GM10266 (cell line): ENCODE measurements around the gene FADS2.

Experiments
- DNase-seq: peaks from one replicate; pipeline ENCODE4 v3.0.0; 2012; ENCODE audit errors: extremely low spot score
- CTCF ChIP-seq: IDR thresholded peaks from 2 replicates; pipeline ENCODE4 v1.5.1; 2012; ENCODE audit warnings: mild to moderate bottlenecking, low read depth; ENCODE audit not compliant: control insufficient read depth, insufficient read depth; ENCODE audit errors: missing control alignments

Gene FADS2

GRCh38 chr11:61904539-61905048 is 76.5 kb downstream of the FADS2 start:
- DNase-seq = no peak
- TF ChIP-seq CTCF = no peak

- no peak for DNase-seq
- TF ChIP-seq CTCF = no peak
Measured at GRCh38 chr11:61905067-61905696, 77.1 kb downstream of the FADS2 start.

DNA sequence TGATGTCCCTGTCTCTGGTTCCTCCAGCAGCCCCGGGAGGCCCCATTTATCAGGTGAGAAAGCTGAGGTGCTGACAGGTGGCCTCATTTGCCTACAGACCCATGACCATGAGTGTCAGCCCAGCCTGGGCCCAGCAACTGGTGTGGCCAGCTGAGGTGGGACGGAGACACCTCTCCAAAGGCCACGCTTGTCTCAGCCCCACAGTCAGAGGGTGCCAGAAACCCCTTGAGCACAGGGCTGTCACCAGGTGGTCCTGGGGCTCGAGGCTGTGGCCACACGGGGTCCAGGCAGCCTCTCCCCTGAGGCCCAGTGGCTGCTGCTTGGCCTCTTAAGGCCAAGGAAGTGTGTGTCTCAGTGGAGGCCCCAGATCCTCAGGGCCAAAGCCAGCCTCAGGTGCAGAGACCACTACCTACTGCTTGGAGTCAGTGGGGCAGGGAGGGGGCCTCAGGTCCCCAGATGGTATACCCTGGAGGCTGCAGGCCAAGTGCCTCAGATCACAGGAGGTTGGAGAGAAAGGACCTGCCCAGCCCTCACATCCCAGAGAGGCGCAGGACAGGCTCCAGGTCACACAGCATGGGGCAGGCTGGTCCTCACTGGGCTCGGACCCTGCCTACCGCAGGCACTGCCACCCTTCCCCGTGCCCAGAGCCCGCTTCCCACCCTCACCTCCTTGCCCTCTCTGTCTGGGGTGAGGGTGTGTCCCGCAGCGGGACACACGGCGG is 77.9 kb downstream of the FADS2 start:
- no peak for DNase-seq
- TF ChIP-seq CTCF = no peak

DNA sequence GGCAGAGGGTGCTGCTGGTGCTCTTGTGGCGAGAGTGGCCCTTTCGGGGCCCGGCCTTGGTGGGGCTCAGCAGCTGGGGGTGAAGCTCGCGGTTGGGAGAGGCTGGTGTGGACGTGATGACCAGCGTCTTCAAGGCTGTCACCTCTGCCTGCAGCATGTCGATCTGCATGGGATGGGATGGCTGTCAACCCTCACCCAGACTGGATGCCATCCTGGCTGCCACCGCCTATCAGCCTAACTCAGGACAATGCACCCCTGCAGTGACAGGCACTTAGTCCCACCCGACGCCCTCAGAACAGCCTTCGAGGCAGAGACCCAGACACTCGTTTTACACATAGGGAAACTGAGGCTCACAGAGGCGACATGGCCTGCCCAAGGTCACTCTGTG is 78.4 kb downstream of the FADS2 start:
- DNase-seq = no peak
- no peak for TF ChIP-seq CTCF

GRCh38 chr11:61907282-61907681 is 79.2 kb downstream of the FADS2 start:
- no peak for DNase-seq
- no peak for TF ChIP-seq CTCF

DNA sequence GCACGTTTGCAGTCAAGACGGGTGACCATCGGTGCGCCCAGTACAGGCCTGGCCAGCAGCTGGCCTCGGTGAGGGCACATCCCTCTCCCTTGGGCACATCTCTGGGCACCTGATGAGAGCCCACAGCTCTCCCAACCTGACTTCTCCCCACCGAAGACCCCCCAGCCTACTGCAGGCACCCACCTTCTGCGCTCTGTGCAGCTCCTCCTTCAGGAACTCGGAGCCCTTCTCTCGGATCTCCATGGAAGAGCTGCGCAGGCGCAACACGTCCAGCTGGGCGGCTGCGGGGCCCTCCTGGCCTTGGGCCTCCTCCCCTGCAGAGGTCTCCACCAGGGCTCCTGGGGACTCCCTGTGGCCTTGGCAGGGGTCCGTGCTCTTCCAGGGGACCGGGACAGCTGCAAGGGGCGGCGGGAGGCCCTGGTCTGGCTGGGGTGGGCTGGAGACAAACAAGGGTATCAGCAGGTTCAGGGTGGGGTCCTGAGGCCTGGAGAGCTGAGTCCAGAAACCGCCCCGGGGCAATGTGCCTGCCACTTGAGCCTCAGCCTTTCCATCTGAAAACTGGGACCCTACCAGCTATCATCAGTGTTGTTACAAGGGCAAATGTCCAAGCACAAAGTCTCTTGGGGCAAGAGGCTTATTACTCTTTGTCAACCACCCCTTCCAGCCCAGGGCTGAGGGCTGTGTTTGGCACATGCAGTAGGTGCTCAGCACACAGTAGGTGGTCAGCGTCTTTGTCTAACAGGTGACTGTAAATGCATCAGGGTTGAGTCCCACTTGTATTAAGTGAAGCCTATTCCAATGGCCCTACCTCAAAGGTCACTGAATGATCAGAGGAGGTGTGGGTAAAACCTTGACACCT is 80.0 kb downstream of the FADS2 start:
- no peak for TF ChIP-seq CTCF
- DNase-seq = no peak
